Tibial artery (tissue), 4 donors: ENCODE measurements around the gene CCDC171.

Source experiments
- DNase-seq, 2 donors: peaks; one replicate each; pipeline ENCODE4 v3.0.0-alpha.2; 2019
- H3K27ac ChIP-seq, 2 donors: fragments of 200-600 bp; sonication (generic) in 1 of 2; 1 replicate in 1 of 2; 2 replicates in 1 of 2; pipeline ENCODE4 v1.5.1; 2018 to 2019; ENCODE audit warnings: mild to moderate bottlenecking in 1 of 2
- H3K27me3 ChIP-seq, 2 donors: fragments of 200-600 bp; sonication (generic) in 1 of 2; one replicate each; pipeline versions ENCODE4 v1.5.1 to v1.6.0; 2016 to 2019
- H3K36me3 ChIP-seq, 3 donors: fragments of 200-600 bp; sonication (generic) in 2 of 3; one replicate each; pipeline ENCODE4 v1.5.1; 2016 to 2019; ENCODE audit warnings: mild to moderate bottlenecking in 2 of 3
- H3K4me1 ChIP-seq, 4 donors: fragments of 200-600 bp; sonication (generic) in 2 of 4; 1 replicate in 3 of 4; 2 replicates in 1 of 4; pipeline ENCODE4 v1.5.1; 2016 to 2019
- H3K4me3 ChIP-seq, 2 donors: fragments of 200-600 bp; sonication (generic) in 1 of 2; 1 replicate in 1 of 2; 2 replicates in 1 of 2; pipeline ENCODE4 v1.5.1; 2018 to 2019; ENCODE audit warnings: mild to moderate bottlenecking in 2 of 2
- H3K9me3 ChIP-seq, 3 donors: fragments of 200-600 bp; sonication (generic) in 1 of 3; one replicate each; pipeline ENCODE4 v1.5.1; 2016 to 2019
- CTCF ChIP-seq, 2 experiments: fragments of 200-600 bp in 1 of 2; fragments of 450-650 bp in 1 of 2; IDR thresholded peaks; one replicate each; pipeline ENCODE4 v1.5.1; 2017 to 2019; ENCODE audit warnings: antibody characterized with exemption in 2 of 2, mild to moderate bottlenecking in 1 of 2, moderate library complexity in 1 of 2
- intact Hi-C: fragments of 100-400 bp; cut with DNase I; formaldehyde crosslinking; loops from one replicate; pipeline ENCODE4 v1.15.0; 2023; ENCODE audit warnings: low total_unique reads

Gene CCDC171

GRCh38 chr9:15606643-15607472 is 54.0 kb downstream of the CCDC171 start:
- Histone ChIP-seq H3K4me3 (no peak overlapping the region), H3K27me3 (no peaks in the 10 kb centered on the region), H3K27ac (no peak overlapping the region), H3K36me3 (no peaks in the 10 kb centered on the region), H3K4me1 (no peaks in the 10 kb centered on the region), H3K9me3 (no peaks in the 10 kb centered on the region)
- TF ChIP-seq CTCF (IDR thresholded peaks at IDR 0.05), result peak; percentile 68 to 72
- no peak for DNase-seq
- intact Hi-C loops, result loop anchor here (10.0 kb wide), 1 partner anchor 332 kb away; no protein-coding TSS in a partner anchor

- Histone ChIP-seq H3K4me3 (no peak overlapping the region), H3K36me3 (peaks cover 4 to 6% (median 4%) of the 10 kb centered on the region in 3 donors), H3K9me3 (no peaks in the 10 kb centered on the region), H3K27ac (no peak overlapping the region), H3K27me3 (no peaks in the 10 kb centered on the region), H3K4me1 (no peaks in the 10 kb centered on the region)
- no peak for DNase-seq
- TF ChIP-seq CTCF (IDR thresholded peaks at IDR 0.05), result no peak
- intact Hi-C loops, result no loop called here
Measured at GRCh38 chr9:15612962-15613361, 60.1 kb downstream of the CCDC171 start.

- DNase-seq, result no peak
- Histone ChIP-seq H3K4me3 (no peak overlapping the region), H3K4me1 (no peaks in the 10 kb centered on the region), H3K27me3 (no peaks in the 10 kb centered on the region), H3K36me3 (peaks cover 4 to 7% (median 6%) of the 10 kb centered on the region in 3 donors), H3K27ac (no peak overlapping the region), H3K9me3 (no peaks in the 10 kb centered on the region)
- TF ChIP-seq CTCF (IDR thresholded peaks at IDR 0.05), result no peak
- intact Hi-C loops, result no loop called here
Measured at GRCh38 chr9:15617782-15618181, 64.9 kb downstream of the CCDC171 start.

GRCh38 chr9:15618540-15619331 is 65.9 kb downstream of the CCDC171 start:
- H3K27me3 ChIP-seq, result no peaks in the 10 kb centered on the region
- no peak for TF ChIP-seq CTCF (IDR thresholded peaks at IDR 0.05)
- H3K4me1 ChIP-seq, result no peaks in the 10 kb centered on the region
- no peak for DNase-seq
- H3K27ac ChIP-seq, result no peak overlapping the region
- no peaks in the 10 kb centered on the region for H3K9me3 ChIP-seq
- intact Hi-C loops, result no loop called here
- H3K36me3 ChIP-seq, result peaks cover 2 to 7% (median 4%) of the 10 kb centered on the region in 3 donors
- no peak overlapping the region for H3K4me3 ChIP-seq

- TF ChIP-seq CTCF (IDR thresholded peaks at IDR 0.05), result no peak
- Histone ChIP-seq H3K4me3 (no peak overlapping the region), H3K9me3 (no peaks in the 10 kb centered on the region), H3K4me1 (no peaks in the 10 kb centered on the region), H3K27me3 (no peaks in the 10 kb centered on the region), H3K27ac (no peak overlapping the region), H3K36me3 (peaks cover 0 to 7% (median 0%) of the 10 kb centered on the region in 3 donors)
- DNase-seq, result no peak
- intact Hi-C loops, result no loop called here
Measured at GRCh38 chr9:15622318-15622971, 69.6 kb downstream of the CCDC171 start.
